Vagina (tissue), 2 donors: ENCODE measurements around the gene FUBP3.

Experiments
- POLR2A ChIP-seq, 2 donors: fragments of 450-650 bp; IDR thresholded peaks; one replicate each; pipeline ENCODE4 v1.6.1; 2017; ENCODE audit warnings: antibody characterized with exemption in 2 of 2, mild to moderate bottlenecking in 2 of 2, moderate library complexity in 2 of 2
- POLR2AphosphoS5 ChIP-seq, 2 donors: sonication (generic); formaldehyde crosslinking; IDR thresholded peaks; one replicate each; pipeline ENCODE4 v1.9.0; 2017; ENCODE audit warnings: antibody characterized with exemption in 2 of 2, mild to moderate bottlenecking in 2 of 2, low read depth in 1 of 2; ENCODE audit not compliant: insufficient read depth in 1 of 2
- TF ChIP-seq, protein P1 (sequence below), 3 experiments: fragments of 450-650 bp in 2 of 3; fragments of 200-600 bp in 1 of 3; sonication (generic) in 1 of 3; IDR thresholded peaks; one replicate each; pipeline ENCODE4 v1.5.1; 2017 to 2019; ENCODE audit warnings: antibody characterized with exemption in 3 of 3, mild to moderate bottlenecking in 2 of 3, moderate library complexity in 2 of 3

DNA sequence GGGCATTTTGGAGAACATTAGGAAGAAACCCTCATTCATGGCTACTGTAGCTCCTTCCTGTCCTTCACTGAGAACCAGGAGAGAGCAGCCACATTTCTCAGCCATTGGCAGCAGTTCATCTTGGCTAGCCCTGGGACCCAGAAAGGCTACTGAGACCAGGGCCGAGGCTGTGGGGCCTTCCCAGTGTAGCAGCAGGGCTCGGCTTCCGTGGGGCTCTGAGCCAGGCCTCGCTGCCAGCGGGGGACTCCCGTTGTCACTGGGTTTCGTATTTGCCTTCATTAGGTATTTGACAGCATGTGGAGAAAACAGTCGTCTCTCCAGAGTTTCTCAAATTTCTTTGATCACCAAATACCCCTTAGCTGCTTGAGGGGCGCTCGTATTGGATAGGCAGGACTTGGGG, 47.7 kb downstream of the FUBP3 start:
- TF ChIP-seq POLR2AphosphoS5 (IDR thresholded peaks at IDR 0.05; ENCODE audit: insufficient read depth in 1 of 2, low read depth in 1 of 2) (no peak), POLR2A (IDR thresholded peaks at IDR 0.05) (no peak)
- TF ChIP-seq, protein P1, sequence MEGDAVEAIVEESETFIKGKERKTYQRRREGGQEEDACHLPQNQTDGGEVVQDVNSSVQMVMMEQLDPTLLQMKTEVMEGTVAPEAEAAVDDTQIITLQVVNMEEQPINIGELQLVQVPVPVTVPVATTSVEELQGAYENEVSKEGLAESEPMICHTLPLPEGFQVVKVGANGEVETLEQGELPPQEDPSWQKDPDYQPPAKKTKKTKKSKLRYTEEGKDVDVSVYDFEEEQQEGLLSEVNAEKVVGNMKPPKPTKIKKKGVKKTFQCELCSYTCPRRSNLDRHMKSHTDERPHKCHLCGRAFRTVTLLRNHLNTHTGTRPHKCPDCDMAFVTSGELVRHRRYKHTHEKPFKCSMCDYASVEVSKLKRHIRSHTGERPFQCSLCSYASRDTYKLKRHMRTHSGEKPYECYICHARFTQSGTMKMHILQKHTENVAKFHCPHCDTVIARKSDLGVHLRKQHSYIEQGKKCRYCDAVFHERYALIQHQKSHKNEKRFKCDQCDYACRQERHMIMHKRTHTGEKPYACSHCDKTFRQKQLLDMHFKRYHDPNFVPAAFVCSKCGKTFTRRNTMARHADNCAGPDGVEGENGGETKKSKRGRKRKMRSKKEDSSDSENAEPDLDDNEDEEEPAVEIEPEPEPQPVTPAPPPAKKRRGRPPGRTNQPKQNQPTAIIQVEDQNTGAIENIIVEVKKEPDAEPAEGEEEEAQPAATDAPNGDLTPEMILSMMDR (IDR thresholded peaks at IDR 0.05): no peak
